NOMO-1 treated with dmso at 0.1 percent for 144 hours (cell line): ENCODE results near the gene MTG2.

ENCODE experiments used
- DNase-seq: peaks from one replicate; lab custom pipeline; 2025; ENCODE audit not compliant: unreplicated experiment; lab: John Stamatoyannopoulos, UW

The MTG2 gene

GRCh38 chr20:62219992-62220665, 37.3 kb downstream of the MTG2 start, which contains the start of gene HRH3:
Gene HRH3, minus strand, starts transcription at chr20:62220278. Its CDS starts 308 bp downstream, at chr20:62219970.
- no peak for DNase-seq

GRCh38 chr20:62220666-62221568, 38.1 kb downstream of the MTG2 start:
- no peak for DNase-seq

GRCh38 chr20:62222266-62222850, 39.5 kb downstream of the MTG2 start:
- no peak for DNase-seq

GRCh38 chr20:62222972-62223371, 40.1 kb downstream of the MTG2 start:
- DNase-seq, result no peak

GRCh38 chr20:62223571-62223970, 40.7 kb downstream of the MTG2 start:
- DNase-seq, result no peak

GRCh38 chr20:62224113-62224855, 41.5 kb downstream of the MTG2 start:
- DNase-seq, result no peak

GRCh38 chr20:62225026-62225425, 42.2 kb downstream of the MTG2 start:
- DNase-seq, result no peak

GRCh38 chr20:62225820-62226635, 43.2 kb downstream of the MTG2 start:
- DNase-seq, result no peak

- no peak for DNase-seq
Observed at GRCh38 chr20:62226707-62227590, 44.1 kb downstream of the MTG2 start.

- no peak for DNase-seq
Observed at GRCh38 chr20:62227591-62227976, 44.8 kb downstream of the MTG2 start.

GRCh38 chr20:62227977-62228958, 45.4 kb downstream of the MTG2 start:
- no peak for DNase-seq

GRCh38 chr20:62228982-62229545, 46.2 kb downstream of the MTG2 start:
- DNase-seq, result no peak

- DNase-seq, result no peak
Observed at GRCh38 chr20:62229667-62230066, 46.8 kb downstream of the MTG2 start.

GRCh38 chr20:62230276-62230675, 47.4 kb downstream of the MTG2 start:
- DNase-seq, result no peak

GRCh38 chr20:62230696-62231095, 47.9 kb downstream of the MTG2 start:
- DNase-seq, result no peak

GRCh38 chr20:62231292-62231691, 48.5 kb downstream of the MTG2 start:
- DNase-seq, result no peak

- DNase-seq, result no peak
Observed at GRCh38 chr20:62232194-62232593, 49.4 kb downstream of the MTG2 start.
